ENCODE results near the gene PLEKHG4B. TPM values are rescaled to one million over a fixed set of nuclear protein-coding genes. Genes with fewer than 3 reads are reported as not detected.
"Not testable (repeated sequence)": the region's sequence is repeated elsewhere in the genome, so short reads cannot be mapped to it uniquely, and the experiment has no call there.

PLEKHG4B gene
- total and polyA plus RNA-seq, 7 donors = 0.01 TPM; not detected in 6

GRCh38 chr5:234450-234849 lies 142.5 kb downstream of the PLEKHG4B start:
- intact Hi-C loops (cut with DNase I) = no loop called here
- TF ChIP-seq CTCF (IDR thresholded peaks at IDR 0.05) = no peak

GRCh38 chr5:235527-235926 lies 143.6 kb downstream of the PLEKHG4B start:
- ATAC-seq; H3K4me1 ChIP-seq; H3K4me3 ChIP-seq; DNase-seq; H3K27ac ChIP-seq; H3K9me3 ChIP-seq; H3K27me3 ChIP-seq (ENCODE audit: insufficient read depth in 3 of 3, low read length in 2 of 3); intact Hi-C loops (cut with DNase I): not testable (repeated sequence)
- peaks cover 0 to 98% of the 10 kb centered on the region in 2 donors for H3K36me3 ChIP-seq (ENCODE audit: insufficient read depth in 1 of 2, low read depth in 1 of 2)
- 92 to 99% (median 95%) methylated on average over 6 to 7 of the region's 9 CpGs for WGBS, 3 donors

More at GRCh38 chr5:234450-234849, 142.5 kb downstream of the PLEKHG4B start:
- Histone ChIP-seq H3K36me3 (ENCODE audit: insufficient read depth in 1 of 2, low read depth in 1 of 2) (peaks cover 0 to 98% of the 10 kb centered on the region in 2 donors), H3K27ac (no peak overlapping the region), H3K27me3 (ENCODE audit: insufficient read depth in 3 of 3, low read length in 2 of 3) (no peaks in the 10 kb centered on the region), H3K9me3 (no peaks in the 10 kb centered on the region), H3K4me1 (no peaks in the 10 kb centered on the region), H3K4me3 (no peak overlapping the region)
- ATAC-seq = no peak
- no peak for DNase-seq
- 79 to 91% (median 85%) methylated on average over 8 of the region's 8 CpGs for WGBS, 3 donors

GRCh38 chr5:237931-238330 lies 146.0 kb downstream of the PLEKHG4B start:
- intact Hi-C loops (cut with DNase I); H3K9me3 ChIP-seq; H3K4me1 ChIP-seq; ATAC-seq; H3K27ac ChIP-seq; DNase-seq; H3K4me3 ChIP-seq; H3K27me3 ChIP-seq (ENCODE audit: insufficient read depth in 3 of 3, low read length in 2 of 3): not testable (repeated sequence)
- WGBS, 3 donors = 96 to 99% (median 96%) methylated on average over 5 to 8 of the region's 8 CpGs
- peaks cover 0 to 98% of the 10 kb centered on the region in 2 donors for H3K36me3 ChIP-seq (ENCODE audit: insufficient read depth in 1 of 2, low read depth in 1 of 2)

Other genes with a start within 250 kb of the PLEKHG4B start
- 10 to 100 TPM in 1 of 4 donors, 1 to 10 TPM in 3; 1.3 to 13.4 (median 9.0) TPM for gene LRRC14B, start 99.3 kb downstream of the PLEKHG4B start, total RNA-seq
- gene LRRC14B, start 99.3 kb downstream of the PLEKHG4B start, polyA plus RNA-seq = 10 to 100 TPM in 2 of 3 donors, under 1 TPM in 1; 0.42 to 15.5 (median 14.5) TPM
- 1 to 10 TPM; 6.9 to 9.6 (median 7.4) TPM for gene CCDC127, start 126.0 kb downstream of the PLEKHG4B start, total RNA-seq
- 10 to 100 TPM in 1 of 3 donors, 1 to 10 TPM in 2; 4.1 to 11.2 (median 5.5) TPM for gene CCDC127, start 126.0 kb downstream of the PLEKHG4B start, polyA plus RNA-seq
- gene SDHA, start 126.2 kb downstream of the PLEKHG4B start, total RNA-seq = 100 to 1,000 TPM; 269 to 363 (median 314) TPM
- 100 to 1,000 TPM; 160 to 205 (median 205) TPM for gene SDHA, start 126.2 kb downstream of the PLEKHG4B start, polyA plus RNA-seq
- 10 to 100 TPM; 26.8 to 33.2 (median 31.4) TPM for gene PDCD6, start 179.5 kb downstream of the PLEKHG4B start, total RNA-seq
- gene PDCD6, start 179.5 kb downstream of the PLEKHG4B start, polyA plus RNA-seq = 10 to 100 TPM; 36.8 to 92.4 (median 57.3) TPM
- gene AHRR, start 229.5 kb downstream of the PLEKHG4B start, total RNA-seq = 1 to 10 TPM in 2 of 4 donors, under 1 TPM in 2; 0.45 to 7.4 (median 1.2) TPM
- gene AHRR, start 229.5 kb downstream of the PLEKHG4B start, polyA plus RNA-seq = under 1 TPM; 0.10 to 0.39 (median 0.13) TPM